Endodermal cell (in vitro differentiated cells): ENCODE measurements around the gene MBD4. TPM values are rescaled to one million over a fixed set of nuclear protein-coding genes. Genes with fewer than 3 reads are reported as not detected.
"Not testable (repeated sequence)": the region's sequence is repeated elsewhere in the genome, so short reads cannot be mapped to it uniquely, and the experiment has no call there.

Experiments used
- DNase-seq: peaks from one replicate; pipeline ENCODE4 v3.0.0-alpha.2; 2017
- H3K27ac ChIP-seq: 2 replicates; pipeline ENCODE4 v1.5.1; 2013; ENCODE audit warnings: mild to moderate bottlenecking, low read depth, low read length, moderate library complexity
- H3K27me3 ChIP-seq: 2 replicates; pipeline ENCODE4 v1.6.1; 2013; ENCODE audit warnings: mild to moderate bottlenecking, low read length, moderate library complexity; ENCODE audit not compliant: insufficient read depth, control insufficient read depth, poor library complexity, severe bottlenecking
- H3K36me3 ChIP-seq: 2 replicates; pipeline ENCODE4 v1.7.0; 2013; ENCODE audit warnings: mild to moderate bottlenecking, low read length, moderate library complexity; ENCODE audit not compliant: control insufficient read depth, insufficient read depth
- H3K4me1 ChIP-seq: one replicate; pipeline ENCODE4 v1.7.0; 2013; ENCODE audit warnings: low read length; ENCODE audit not compliant: control insufficient read depth, insufficient read depth
- H3K4me3 ChIP-seq: 2 replicates; pipeline ENCODE4 v1.5.1; 2013; ENCODE audit warnings: mild to moderate bottlenecking, low read length, moderate library complexity
- H3K9ac ChIP-seq: 2 replicates; pipeline ENCODE4 v1.6.1; 2013; ENCODE audit warnings: mild to moderate bottlenecking, low read length, moderate library complexity; ENCODE audit not compliant: poor library complexity, severe bottlenecking; ENCODE audit errors: extremely low read depth
- H3K9me3 ChIP-seq: 2 replicates; pipeline ENCODE4 v1.6.1; 2013; ENCODE audit warnings: mild to moderate bottlenecking, low read length, moderate library complexity; ENCODE audit not compliant: control insufficient read depth
- H3K27ac Mint-ChIP-seq: 2 replicates; pipeline ENCODE4 v1.8.0; 2020; ENCODE audit warnings: mixed read lengths
- H3K27me3 Mint-ChIP-seq: 2 replicates; pipeline ENCODE4 v1.8.0; 2021; ENCODE audit warnings: mild to moderate bottlenecking, mixed read lengths; ENCODE audit not compliant: insufficient read depth
- H3K36me3 Mint-ChIP-seq: 2 replicates; pipeline ENCODE4 v1.8.0; 2020; ENCODE audit warnings: low read depth, mixed read lengths
- H3K4me1 Mint-ChIP-seq: 2 replicates; pipeline ENCODE4 v1.8.0; 2020; ENCODE audit warnings: mixed read lengths
- H3K4me3 Mint-ChIP-seq: 2 replicates; pipeline ENCODE4 v1.8.0; 2020; ENCODE audit warnings: mild to moderate bottlenecking, moderate library complexity, mixed read lengths
- H3K9me3 Mint-ChIP-seq: 2 replicates; pipeline ENCODE4 v1.8.0; 2020; ENCODE audit warnings: mild to moderate bottlenecking, mixed read lengths
- WGBS, 2 experiments: methylation state at CpG; one replicate each; pipeline versions ENCODE4 v1.1.5 to v1.1.7; 2013; ENCODE audit warnings: missing lambda C conversion rate in 2 of 2, mixed read lengths in 1 of 2; ENCODE audit not compliant: insufficient coverage in 1 of 2, insufficient read length in 1 of 2; 5-methylcytosine and 5-hydroxymethylcytosine counted together
- total RNA-seq, 2 donors: library from RNA; stranded (reverse); fragmentation: NEBNext Ultra II Directional in 1 of 2; extraction: Animal tissue kit (Norgen Biotek cat#: 25700) in 1 of 2; gene quantifications; 2 replicates in 1 of 2; 3 replicates in 1 of 2; pipeline ENCODE4 v1.2.1, GENCODE V29; 2021
- TF ChIP-seq, protein P1 (sequence below): fragments of 200-600 bp; sonication (generic); conservative IDR thresholded peaks from 2 replicates; pipeline ENCODE4 v1.5.0; 2021; ENCODE audit warnings: antibody characterized with exemption, mild to moderate bottlenecking

Gene MBD4
- total RNA-seq, 2 donors from 2014 or later: 39.5 to 45.5 TPM

DNA sequence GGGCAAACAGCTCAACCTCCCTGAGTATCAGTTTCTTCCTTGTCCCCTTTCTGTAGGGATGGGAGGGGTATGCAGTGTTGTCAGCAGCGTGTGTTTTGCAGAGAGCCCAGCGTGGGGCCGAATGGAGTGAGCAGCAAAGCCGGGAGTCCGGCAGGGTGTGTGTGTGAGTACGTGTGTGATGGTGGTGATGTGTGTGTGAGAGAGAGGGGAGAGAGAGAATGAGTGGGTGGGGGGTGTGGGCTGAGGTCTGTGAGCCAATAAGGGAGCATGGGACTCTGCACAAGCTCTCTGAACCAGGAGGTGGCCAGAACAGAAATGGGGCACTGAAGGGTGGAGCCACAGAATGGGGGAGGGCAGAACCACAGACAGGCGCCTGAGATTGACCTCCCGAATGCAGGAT, 44.1 kb upstream of the MBD4 start:
- 67 to 87% methylated on average over 6 to 8 of the region's 8 CpGs for WGBS, 2 experiments
- Mint-ChIP-seq H3K4me3 (no peak overlapping the region), H3K27me3 (no peaks in the 10 kb centered on the region), H3K36me3 (peaks cover 32% of the 10 kb centered on the region), H3K4me1 (peaks cover 15% of the 10 kb centered on the region), H3K9me3 (no peaks in the 10 kb centered on the region), H3K27ac (no peak overlapping the region)
- TF ChIP-seq, protein P1, sequence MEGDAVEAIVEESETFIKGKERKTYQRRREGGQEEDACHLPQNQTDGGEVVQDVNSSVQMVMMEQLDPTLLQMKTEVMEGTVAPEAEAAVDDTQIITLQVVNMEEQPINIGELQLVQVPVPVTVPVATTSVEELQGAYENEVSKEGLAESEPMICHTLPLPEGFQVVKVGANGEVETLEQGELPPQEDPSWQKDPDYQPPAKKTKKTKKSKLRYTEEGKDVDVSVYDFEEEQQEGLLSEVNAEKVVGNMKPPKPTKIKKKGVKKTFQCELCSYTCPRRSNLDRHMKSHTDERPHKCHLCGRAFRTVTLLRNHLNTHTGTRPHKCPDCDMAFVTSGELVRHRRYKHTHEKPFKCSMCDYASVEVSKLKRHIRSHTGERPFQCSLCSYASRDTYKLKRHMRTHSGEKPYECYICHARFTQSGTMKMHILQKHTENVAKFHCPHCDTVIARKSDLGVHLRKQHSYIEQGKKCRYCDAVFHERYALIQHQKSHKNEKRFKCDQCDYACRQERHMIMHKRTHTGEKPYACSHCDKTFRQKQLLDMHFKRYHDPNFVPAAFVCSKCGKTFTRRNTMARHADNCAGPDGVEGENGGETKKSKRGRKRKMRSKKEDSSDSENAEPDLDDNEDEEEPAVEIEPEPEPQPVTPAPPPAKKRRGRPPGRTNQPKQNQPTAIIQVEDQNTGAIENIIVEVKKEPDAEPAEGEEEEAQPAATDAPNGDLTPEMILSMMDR: no peak
- Histone ChIP-seq H3K4me1 (peaks cover 3% of the 10 kb centered on the region), H3K4me3 (no peak overlapping the region), H3K36me3 (peaks cover 20% of the 10 kb centered on the region), H3K27ac (no peak overlapping the region), H3K9me3 (no peaks in the 10 kb centered on the region), H3K27me3 (no peaks in the 10 kb centered on the region), H3K9ac (no peak overlapping the region)
- no peak for DNase-seq

DNA sequence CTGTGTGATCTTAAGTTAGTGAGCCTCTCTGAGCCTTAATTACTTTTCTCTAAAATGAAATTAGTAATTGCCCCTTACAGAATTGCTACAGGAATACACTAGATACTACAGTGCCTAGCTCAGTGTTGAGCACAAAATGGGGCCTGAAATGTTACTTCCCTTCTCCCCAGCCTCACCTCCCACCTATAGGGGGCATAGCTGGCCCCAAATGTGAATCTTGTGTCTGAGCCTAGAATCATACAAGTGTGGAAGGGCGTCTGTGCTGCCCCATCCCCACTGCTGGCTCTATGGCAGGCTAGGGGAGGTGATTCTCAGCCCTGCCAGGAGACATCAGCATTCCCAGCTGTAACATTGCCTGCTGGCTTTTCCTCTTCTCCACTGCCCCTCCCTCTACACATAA, 43.0 kb upstream of the MBD4 start:
- H3K9me3 Mint-ChIP-seq: no peaks in the 10 kb centered on the region
- Histone ChIP-seq H3K9me3 (no peaks in the 10 kb centered on the region), H3K27ac (no peak overlapping the region), H3K9ac (no peak overlapping the region), H3K4me3 (no peak overlapping the region), H3K27me3 (no peaks in the 10 kb centered on the region), H3K4me1 (peaks cover 3% of the 10 kb centered on the region), H3K36me3 (peaks cover 32% of the 10 kb centered on the region)
- 96% methylated on average over 1 of the region's 1 CpG; no CpG with 5 or more reads in 1 of the 2 experiments for WGBS, 2 experiments
- DNase-seq: peak; percentile 71
- TF ChIP-seq, protein P1: peak; percentile 72
- no peak overlapping the region for H3K4me3 Mint-ChIP-seq
- H3K27ac Mint-ChIP-seq: peak overlapping the region; percentile 52
- peaks cover 41% of the 10 kb centered on the region for H3K36me3 Mint-ChIP-seq
- peaks cover 15% of the 10 kb centered on the region for H3K4me1 Mint-ChIP-seq
- H3K27me3 Mint-ChIP-seq: no peaks in the 10 kb centered on the region

DNA sequence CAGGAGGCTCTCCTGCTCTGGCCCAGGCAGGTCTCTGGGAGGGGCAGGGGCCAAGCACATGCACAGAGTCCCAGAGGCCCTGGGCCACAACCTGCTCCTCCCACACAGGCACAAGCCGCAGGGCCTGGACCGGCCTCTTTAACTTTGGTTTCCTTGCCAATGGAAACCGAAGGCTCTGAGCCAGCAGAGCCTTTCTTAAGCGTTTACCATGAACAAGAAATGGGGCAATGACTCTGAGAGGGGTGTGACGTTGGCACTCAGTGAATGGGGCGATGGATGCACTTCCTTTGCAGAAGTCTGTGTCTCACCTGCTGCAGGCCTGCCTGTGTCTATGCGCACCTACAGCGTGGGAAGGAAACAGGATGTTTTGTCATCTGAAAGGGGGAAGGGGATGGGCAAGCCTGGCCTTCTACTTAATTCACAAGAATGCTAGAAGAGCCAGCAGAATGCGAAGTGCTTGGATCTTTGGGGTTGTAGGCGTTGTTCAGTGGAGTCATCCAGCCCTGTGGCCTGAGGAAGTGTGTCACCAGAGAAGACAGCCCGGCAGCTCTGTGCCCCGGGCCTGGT, 42.1 kb upstream of the MBD4 start:
- 92 to 94% methylated on average over 9 to 12 of the region's 12 CpGs for WGBS, 2 experiments
- H3K27ac Mint-ChIP-seq: peak overlapping the region; percentile 18

DNA sequence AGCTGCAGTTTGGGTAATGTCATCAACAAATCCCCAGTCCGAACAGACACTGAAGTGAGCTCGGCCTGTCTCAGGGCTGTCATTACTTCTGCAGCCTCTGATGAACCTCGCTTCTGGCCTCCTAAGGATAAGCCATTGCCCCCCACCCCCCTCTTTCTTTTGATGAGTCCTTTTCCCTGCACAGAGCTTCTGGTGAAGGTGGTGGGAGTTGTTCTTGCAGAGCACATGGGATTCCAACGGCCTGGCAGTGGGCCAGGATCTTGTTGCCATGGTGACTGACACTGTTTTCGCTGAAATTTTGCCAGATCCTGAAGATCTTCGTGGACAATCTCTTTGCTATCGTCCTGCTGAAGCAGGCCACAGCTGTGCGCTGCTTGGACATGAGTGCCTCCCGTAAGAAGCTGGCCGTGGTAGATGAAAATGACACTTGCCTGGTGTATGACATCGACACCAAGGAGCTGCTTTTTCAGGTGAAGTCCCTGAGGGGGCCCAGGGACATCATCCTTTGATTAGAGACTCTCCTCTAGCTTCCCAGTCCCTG, 41.5 kb upstream of the MBD4 start:
- 85 to 93% methylated on average over 3 to 5 of the region's 11 CpGs for WGBS, 2 experiments
- H3K4me1 ChIP-seq, H3K4me3 ChIP-seq, H3K27ac ChIP-seq, H3K27ac Mint-ChIP-seq, H3K4me3 Mint-ChIP-seq, DNase-seq, H3K9me3 ChIP-seq, H3K27me3 Mint-ChIP-seq, H3K4me1 Mint-ChIP-seq, H3K9me3 Mint-ChIP-seq, H3K9ac ChIP-seq, H3K27me3 ChIP-seq: not testable (repeated sequence)
- peaks cover 52% of the 10 kb centered on the region for H3K36me3 Mint-ChIP-seq
- H3K36me3 ChIP-seq: peaks cover 39% of the 10 kb centered on the region

More for the DNA sequence above, 42.1 kb upstream of the MBD4 start:
- H3K27me3 Mint-ChIP-seq: no peaks in the 10 kb centered on the region
- H3K9me3 ChIP-seq: no peaks in the 10 kb centered on the region
- peaks cover 3% of the 10 kb centered on the region for H3K4me1 ChIP-seq
- no peak overlapping the region for H3K4me3 ChIP-seq
- no peak overlapping the region for H3K9ac ChIP-seq
- no peaks in the 10 kb centered on the region for H3K27me3 ChIP-seq
- TF ChIP-seq, protein P1: no peak
- DNase-seq: peak; percentile 61
- H3K27ac ChIP-seq: no peak overlapping the region
- H3K36me3 Mint-ChIP-seq: peaks cover 47% of the 10 kb centered on the region
- no peak overlapping the region for H3K4me3 Mint-ChIP-seq
- no peaks in the 10 kb centered on the region for H3K9me3 Mint-ChIP-seq
- H3K4me1 Mint-ChIP-seq: peaks cover 15% of the 10 kb centered on the region
- H3K36me3 ChIP-seq: peaks cover 39% of the 10 kb centered on the region
